ACC112 (cell line): ENCODE data around the gene NSG2.

ENCODE experiments used
- H2AFZ ChIP-seq: fragments of 200-600 bp; sonication (generic); one replicate; pipeline ENCODE4 v1.6.0; 2017; ENCODE audit warnings: antibody characterized with exemption, low read length; ENCODE audit not compliant: unreplicated experiment
- H3K27ac ChIP-seq: fragments of 200-600 bp; sonication (generic); 2 replicates; pipeline ENCODE4 v1.5.1; 2014; ENCODE audit warnings: low read depth, mild to moderate bottlenecking, antibody characterized with exemption, low read length, moderate library complexity
- H3K27me3 ChIP-seq: fragments of 200-600 bp; sonication (generic); 2 replicates; pipeline ENCODE4 v1.6.1; 2014; ENCODE audit warnings: mild to moderate bottlenecking, antibody characterized with exemption, low read length, moderate library complexity, mixed read lengths; ENCODE audit not compliant: insufficient read depth
- H3K36me3 ChIP-seq: fragments of 200-600 bp; sonication (generic); 2 replicates; pipeline ENCODE4 v1.6.1; 2016; ENCODE audit warnings: mild to moderate bottlenecking, antibody characterized with exemption, low read length, moderate library complexity, mixed read lengths; ENCODE audit not compliant: insufficient read depth
- H3K4me1 ChIP-seq: fragments of 200-600 bp; sonication (generic); one replicate; pipeline ENCODE4 v1.6.1; 2016; ENCODE audit warnings: low read length, mixed read lengths; ENCODE audit not compliant: insufficient read depth, unreplicated experiment, control insufficient read depth
- H3K4me3 ChIP-seq: fragments of 200-600 bp; sonication (generic); 2 replicates; pipeline ENCODE4 v1.5.1; 2014; ENCODE audit warnings: mild to moderate bottlenecking, low read depth, low read length
- H3K79me2 ChIP-seq: fragments of 200-600 bp; sonication (generic); one replicate; pipeline ENCODE4 v1.6.0; 2016; ENCODE audit warnings: low read length; ENCODE audit not compliant: control insufficient read depth, unreplicated experiment, insufficient read depth

Gene NSG2

GRCh38 chr5:174022384-174023095 lies 23.0 kb upstream of the NSG2 start:
- H3K27ac ChIP-seq, result no peak overlapping the region
- H3K27me3 ChIP-seq, result peaks cover 55% of the 10 kb centered on the region
- no peaks in the 10 kb centered on the region for H3K36me3 ChIP-seq
- no peaks in the 10 kb centered on the region for H3K4me1 ChIP-seq
- H2AFZ ChIP-seq, result no peak overlapping the region
- no peak overlapping the region for H3K4me3 ChIP-seq
- no peaks in the 10 kb centered on the region for H3K79me2 ChIP-seq

GRCh38 chr5:174030286-174030685 lies 15.2 kb upstream of the NSG2 start:
- Histone ChIP-seq H3K4me1 (no peaks in the 10 kb centered on the region), H2AFZ (no peak overlapping the region), H3K36me3 (no peaks in the 10 kb centered on the region), H3K27ac (no peak overlapping the region), H3K4me3 (no peak overlapping the region), H3K27me3 (peaks cover 35% of the 10 kb centered on the region), H3K79me2 (no peaks in the 10 kb centered on the region)

DNA sequence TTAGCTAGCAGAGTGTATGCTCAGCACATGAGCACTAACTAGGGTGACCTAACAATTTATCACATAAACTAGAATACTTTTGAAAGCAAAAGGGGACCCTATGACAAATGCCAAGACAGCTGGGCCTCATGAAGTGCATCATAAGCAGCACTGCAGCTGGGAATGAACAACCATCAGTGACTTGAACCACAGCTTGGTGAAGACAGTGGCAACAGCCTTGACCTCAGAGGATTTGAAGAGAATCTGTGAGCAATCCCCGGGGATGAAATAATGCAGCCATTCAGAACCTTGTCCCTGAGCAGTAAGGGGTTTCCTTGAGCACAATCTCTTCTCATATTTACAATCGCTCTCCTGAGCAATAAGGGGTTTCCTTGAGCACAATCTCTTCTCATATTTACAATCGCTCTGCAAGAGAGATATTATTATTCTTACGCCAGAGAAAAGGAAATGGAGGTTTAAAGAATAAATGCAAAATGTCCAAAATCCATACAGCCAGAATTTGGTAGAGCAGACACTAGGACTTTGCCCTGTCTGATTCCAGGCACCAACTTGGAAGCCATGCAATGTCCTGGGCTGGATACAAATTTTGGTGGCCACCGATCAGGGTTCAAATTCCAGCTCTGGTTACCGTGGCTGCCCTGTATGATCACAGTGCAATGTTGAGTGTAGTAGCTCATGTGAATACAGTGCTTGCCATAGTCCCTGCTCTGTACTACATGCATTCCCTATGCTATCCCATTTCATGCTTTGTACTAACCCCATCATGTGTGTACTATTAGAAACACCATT lies 846 bp upstream of the NSG2 start:
- Histone ChIP-seq H3K27ac (no peak overlapping the region), H3K36me3 (no peaks in the 10 kb centered on the region), H3K79me2 (no peaks in the 10 kb centered on the region), H3K4me1 (no peaks in the 10 kb centered on the region), H3K4me3 (no peak overlapping the region), H3K27me3 (peaks cover 4% of the 10 kb centered on the region; the same call in 1 of the 2 replicates), H2AFZ (no peak overlapping the region)

DNA sequence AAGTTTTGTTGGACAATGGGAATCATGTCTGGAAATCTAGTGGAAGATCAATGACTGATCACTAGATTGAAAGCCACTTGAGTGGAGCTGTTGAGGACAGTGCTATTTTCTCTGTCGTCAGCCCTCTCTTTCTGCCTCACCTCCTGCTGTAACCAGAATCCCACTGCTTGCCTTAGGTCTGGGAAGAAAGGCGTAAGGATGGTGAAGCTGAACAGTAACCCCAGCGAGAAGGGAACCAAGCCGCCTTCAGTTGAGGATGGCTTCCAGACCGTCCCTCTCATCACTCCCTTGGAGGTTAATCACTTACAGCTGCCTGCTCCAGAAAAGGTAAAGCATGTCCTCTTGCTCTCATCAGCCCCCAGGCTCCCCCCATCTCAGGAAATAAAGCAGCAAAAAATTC lies 1.1 kb downstream of the NSG2 start:
- no peaks in the 10 kb centered on the region for H3K79me2 ChIP-seq
- H3K27ac ChIP-seq, result no peak overlapping the region
- H3K4me1 ChIP-seq, result no peaks in the 10 kb centered on the region
- no peaks in the 10 kb centered on the region for H3K36me3 ChIP-seq
- no peaks in the 10 kb centered on the region for H3K27me3 ChIP-seq
- H2AFZ ChIP-seq, result no peak overlapping the region
- H3K4me3 ChIP-seq, result no peak overlapping the region

- Histone ChIP-seq H3K4me3 (no peak overlapping the region), H2AFZ (no peak overlapping the region), H3K27ac (no peak overlapping the region), H3K79me2 (no peaks in the 10 kb centered on the region), H3K4me1 (no peaks in the 10 kb centered on the region), H3K36me3 (no peaks in the 10 kb centered on the region), H3K27me3 (no peaks in the 10 kb centered on the region)
These were observed 2.1 kb downstream of the NSG2 start for GRCh38 chr5:174047472-174048099.

GRCh38 chr5:174052636-174053035 lies 7.1 kb downstream of the NSG2 start:
- Histone ChIP-seq H3K79me2 (no peaks in the 10 kb centered on the region), H3K4me1 (no peaks in the 10 kb centered on the region), H3K27me3 (peaks cover under 1% of the 10 kb centered on the region; the same call in 1 of the 2 replicates), H3K36me3 (no peaks in the 10 kb centered on the region), H3K27ac (no peak overlapping the region), H3K4me3 (no peak overlapping the region), H2AFZ (no peak overlapping the region)

GRCh38 chr5:174053905-174054304 lies 8.4 kb downstream of the NSG2 start:
- H3K27me3 ChIP-seq, result peaks cover 6% of the 10 kb centered on the region; the same call in 1 of the 2 replicates
- H3K27ac ChIP-seq, result no peak overlapping the region
- no peak overlapping the region for H3K4me3 ChIP-seq
- no peaks in the 10 kb centered on the region for H3K79me2 ChIP-seq
- H3K4me1 ChIP-seq, result no peaks in the 10 kb centered on the region
- no peaks in the 10 kb centered on the region for H3K36me3 ChIP-seq
- H2AFZ ChIP-seq, result no peak overlapping the region

- H3K4me3 ChIP-seq, result no peak overlapping the region
- H3K36me3 ChIP-seq, result no peaks in the 10 kb centered on the region
- no peak overlapping the region for H2AFZ ChIP-seq
- no peaks in the 10 kb centered on the region for H3K4me1 ChIP-seq
- no peaks in the 10 kb centered on the region for H3K79me2 ChIP-seq
- no peak overlapping the region for H3K27ac ChIP-seq
- peaks cover 9% of the 10 kb centered on the region; the same call in 1 of the 2 replicates for H3K27me3 ChIP-seq
These were observed 10.8 kb downstream of the NSG2 start for GRCh38 chr5:174056064-174056847.

DNA sequence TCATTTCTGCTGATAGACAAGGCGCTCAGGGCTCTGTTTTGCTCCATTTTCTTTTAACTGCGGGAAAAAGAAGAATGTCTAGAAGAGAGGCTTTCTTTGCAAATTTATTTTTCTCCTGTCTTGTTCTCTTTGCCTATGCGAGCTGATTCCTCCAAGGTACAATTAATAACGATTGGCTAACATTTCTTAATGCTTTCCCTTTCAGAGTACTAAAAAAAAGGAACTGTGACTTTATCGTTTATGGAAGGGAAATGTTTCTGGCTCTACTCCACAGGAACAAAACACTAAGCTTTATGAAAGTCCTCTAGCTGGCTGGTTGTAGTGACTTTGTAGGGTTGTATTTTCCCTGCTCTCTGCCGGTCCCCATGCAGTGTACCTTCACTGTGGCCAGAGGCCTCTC lies 11.7 kb downstream of the NSG2 start:
- H3K27me3 ChIP-seq, result peaks cover 9% of the 10 kb centered on the region; the same call in 1 of the 2 replicates
- H3K36me3 ChIP-seq, result no peaks in the 10 kb centered on the region
- H3K79me2 ChIP-seq, result no peaks in the 10 kb centered on the region
- H2AFZ ChIP-seq, result no peak overlapping the region
- no peak overlapping the region for H3K4me3 ChIP-seq
- H3K4me1 ChIP-seq, result no peaks in the 10 kb centered on the region
- H3K27ac ChIP-seq, result no peak overlapping the region

DNA sequence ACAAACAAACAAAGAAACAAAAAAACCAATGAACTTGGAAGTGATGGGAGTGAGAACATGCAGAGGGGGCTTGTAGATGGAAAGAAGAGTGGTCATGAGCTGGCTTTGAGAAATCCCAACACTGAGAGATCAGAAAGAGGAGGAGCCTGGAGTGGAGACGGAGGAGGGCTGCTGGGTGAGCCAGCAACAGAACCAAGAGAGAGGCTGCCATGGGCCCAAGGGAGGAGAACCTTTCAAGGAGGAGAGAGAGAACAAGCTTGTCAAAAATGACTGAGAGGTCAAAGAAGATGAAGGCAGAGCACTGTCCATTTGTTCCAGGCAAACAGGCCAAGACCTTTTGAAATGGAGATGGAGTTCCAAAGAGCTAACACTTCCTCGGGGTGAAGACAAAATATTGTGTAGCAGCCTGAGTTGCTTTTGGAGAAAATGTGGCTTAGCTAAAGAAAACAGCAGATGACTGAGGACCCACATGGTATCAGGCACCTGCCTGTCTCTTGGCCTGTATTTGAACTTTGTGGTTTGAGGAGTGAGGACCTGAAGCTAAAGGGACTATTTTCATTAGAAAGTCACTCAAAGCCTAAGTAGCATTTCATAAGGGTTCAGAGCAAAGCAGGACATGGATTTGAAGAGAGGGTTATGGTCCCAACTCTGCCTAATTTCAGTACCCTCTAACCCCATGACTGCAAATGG lies 13.1 kb downstream of the NSG2 start:
- H3K27me3 ChIP-seq, result peaks cover 9% of the 10 kb centered on the region; the same call in 1 of the 2 replicates

More for the DNA sequence above, 13.1 kb downstream of the NSG2 start:
- Histone ChIP-seq H3K4me3 (no peak overlapping the region), H3K4me1 (no peaks in the 10 kb centered on the region), H3K79me2 (no peaks in the 10 kb centered on the region), H3K36me3 (no peaks in the 10 kb centered on the region), H2AFZ (no peak overlapping the region), H3K27ac (no peak overlapping the region)
